Measurements from ENCODE around the gene MYO1G.

Gene MYO1G

DNA sequence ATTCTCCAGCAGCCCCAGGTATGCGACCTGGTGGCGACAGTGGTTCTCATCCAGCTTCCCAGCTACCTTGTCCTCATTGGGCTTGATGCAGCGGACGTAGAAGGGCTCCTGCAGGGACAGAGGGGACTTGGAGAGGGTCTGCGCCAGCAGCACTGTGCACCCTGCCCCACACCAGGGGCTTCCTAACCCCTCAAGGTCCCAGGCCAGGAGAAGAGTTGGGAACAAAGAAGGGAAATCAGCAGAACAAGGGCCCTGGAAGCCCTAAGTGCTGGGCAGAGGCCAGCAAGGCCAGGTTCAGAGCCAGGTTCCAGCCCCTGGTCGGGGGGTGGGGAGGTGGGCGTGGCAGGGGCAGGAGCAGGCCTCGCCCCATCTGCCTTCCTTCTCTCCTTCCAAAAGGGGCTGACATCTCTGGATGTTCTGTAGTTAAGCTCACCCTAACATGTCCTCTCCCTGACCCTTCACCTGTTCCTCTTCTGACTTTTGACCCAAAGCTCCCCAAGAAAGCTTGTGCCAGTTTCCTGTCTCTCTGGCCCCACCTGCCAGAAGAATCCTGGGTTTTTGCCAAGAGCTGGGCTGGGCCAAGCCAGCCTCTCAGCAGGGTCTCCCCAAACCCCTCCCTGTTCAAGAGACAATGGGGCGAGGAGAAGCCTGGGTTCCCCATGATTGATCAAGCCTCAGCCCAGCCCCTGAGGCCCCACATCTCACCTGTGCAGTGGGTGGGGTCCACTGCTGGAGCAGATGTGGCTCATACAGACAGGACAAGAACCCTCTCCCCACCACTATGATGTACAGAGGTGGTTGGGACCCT, 11.9 kb downstream of the MYO1G start:
- no peak for DNase-seq (ENCODE audit: low read depth)

DNA sequence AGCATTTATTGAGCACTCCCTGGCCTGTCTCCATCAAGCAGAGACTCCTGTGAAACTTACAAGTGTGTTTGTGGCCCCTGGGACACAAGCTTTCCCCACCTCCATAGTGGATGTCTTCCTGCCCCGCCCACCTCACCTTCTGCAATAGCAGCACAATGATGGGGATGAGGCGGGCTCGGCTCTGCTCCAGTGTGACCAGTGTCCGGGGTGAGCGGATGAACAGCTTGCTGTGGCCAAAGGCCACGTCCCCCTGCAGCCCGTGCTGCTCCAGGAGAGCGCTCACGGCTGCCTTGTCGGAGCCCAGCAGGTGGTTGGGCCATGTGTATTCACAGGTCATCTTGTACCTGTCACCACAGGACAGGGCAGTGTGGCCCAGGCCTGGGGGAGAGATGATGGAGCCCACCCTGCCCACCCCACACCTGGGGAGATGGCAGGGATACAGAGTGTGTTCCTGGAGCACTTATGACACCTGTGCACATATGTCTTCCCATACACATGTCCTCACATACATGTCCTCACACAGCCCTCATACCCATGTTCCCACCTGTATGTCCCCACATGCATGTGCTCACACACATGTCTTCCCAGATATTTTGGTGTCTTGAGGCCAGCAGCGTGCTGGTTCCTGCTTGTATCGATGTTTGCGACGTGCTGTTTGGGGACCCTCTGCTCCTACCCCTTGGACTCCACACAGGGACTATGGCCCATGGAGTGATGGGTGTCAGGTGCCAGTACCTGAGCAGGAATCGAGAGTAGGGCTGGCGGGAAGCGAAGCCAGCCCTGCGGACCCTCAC, 12.7 kb downstream of the MYO1G start:
- DNase-seq (ENCODE audit: low read depth) = no peak

DNA sequence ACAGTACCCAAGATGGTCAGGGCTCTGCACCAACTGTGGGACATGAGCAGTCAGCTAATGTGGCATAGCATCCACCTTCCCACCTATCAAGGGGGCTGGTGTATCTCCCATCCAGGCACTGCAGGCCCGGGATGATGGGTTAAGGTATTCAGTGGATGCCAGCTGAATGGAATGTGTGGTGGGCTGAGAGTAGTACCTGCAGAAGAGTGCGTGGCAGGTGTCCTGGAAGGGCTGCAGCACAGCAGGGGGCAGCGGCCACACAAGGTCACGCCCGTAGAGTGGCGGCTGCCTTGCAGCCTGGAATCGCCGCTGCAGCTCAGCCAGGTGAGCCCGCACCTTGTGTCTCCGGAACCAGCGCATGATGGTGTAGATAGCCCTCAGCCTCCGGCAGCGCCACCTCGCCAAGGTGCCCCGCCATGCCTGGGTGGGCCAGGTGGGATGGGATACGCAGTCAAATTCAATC, 13.3 kb downstream of the MYO1G start:
- DNase-seq (ENCODE audit: low read depth) = no peak

DNA sequence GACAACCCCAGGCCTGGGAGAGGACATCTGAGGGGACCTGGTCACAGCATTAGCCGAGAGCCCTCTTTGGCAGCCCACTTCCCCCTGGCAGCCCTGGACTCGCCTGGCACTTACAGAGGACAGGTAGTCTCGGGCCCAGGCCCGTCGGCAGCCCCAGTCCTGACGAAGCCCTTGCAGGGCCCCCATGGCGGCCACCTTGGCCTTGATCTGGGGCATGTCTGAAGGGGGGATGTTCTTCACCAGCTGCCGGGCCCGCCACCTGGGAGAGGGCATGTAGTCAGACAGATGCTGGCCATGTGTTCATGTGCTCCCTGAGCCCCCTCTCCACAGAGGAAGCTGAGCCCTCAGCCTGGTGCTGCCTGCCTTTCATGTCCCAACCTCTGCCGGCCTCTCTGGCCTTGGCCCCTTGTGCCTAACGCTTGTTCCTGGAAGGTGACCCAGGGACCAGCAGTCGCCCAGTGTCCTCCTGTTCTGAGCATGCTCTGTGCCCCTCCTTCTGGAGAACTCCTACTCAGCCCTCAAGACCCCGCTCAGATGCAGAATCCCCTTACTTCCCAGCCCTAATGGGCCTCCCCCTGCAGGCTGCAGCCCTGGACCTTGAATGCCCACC, 13.9 kb downstream of the MYO1G start:
- no peak for DNase-seq (ENCODE audit: low read depth)

DNA sequence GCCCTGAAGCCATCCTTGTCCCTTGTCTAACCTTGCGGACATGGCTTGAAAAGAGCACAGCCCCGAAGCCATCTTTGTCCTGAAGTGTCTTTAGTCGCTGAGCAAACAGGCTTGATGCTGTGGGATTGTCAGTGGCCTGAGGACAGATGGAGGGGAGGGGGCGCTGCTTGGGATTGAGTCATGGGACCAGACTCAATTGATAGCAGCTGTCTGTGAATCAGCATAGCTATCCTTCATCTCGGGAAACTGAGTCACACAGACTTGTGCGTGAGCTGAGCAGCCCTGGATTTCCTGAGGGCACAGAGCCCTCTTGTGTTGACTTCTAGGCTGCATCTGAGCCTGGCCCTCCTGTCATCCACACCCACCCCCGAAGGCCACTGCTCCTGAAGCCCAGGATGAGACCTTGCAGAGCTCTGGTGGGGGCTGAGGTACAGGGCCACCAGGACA, 14.4 kb downstream of the MYO1G start:
- DNase-seq (ENCODE audit: low read depth) = no peak

DNA sequence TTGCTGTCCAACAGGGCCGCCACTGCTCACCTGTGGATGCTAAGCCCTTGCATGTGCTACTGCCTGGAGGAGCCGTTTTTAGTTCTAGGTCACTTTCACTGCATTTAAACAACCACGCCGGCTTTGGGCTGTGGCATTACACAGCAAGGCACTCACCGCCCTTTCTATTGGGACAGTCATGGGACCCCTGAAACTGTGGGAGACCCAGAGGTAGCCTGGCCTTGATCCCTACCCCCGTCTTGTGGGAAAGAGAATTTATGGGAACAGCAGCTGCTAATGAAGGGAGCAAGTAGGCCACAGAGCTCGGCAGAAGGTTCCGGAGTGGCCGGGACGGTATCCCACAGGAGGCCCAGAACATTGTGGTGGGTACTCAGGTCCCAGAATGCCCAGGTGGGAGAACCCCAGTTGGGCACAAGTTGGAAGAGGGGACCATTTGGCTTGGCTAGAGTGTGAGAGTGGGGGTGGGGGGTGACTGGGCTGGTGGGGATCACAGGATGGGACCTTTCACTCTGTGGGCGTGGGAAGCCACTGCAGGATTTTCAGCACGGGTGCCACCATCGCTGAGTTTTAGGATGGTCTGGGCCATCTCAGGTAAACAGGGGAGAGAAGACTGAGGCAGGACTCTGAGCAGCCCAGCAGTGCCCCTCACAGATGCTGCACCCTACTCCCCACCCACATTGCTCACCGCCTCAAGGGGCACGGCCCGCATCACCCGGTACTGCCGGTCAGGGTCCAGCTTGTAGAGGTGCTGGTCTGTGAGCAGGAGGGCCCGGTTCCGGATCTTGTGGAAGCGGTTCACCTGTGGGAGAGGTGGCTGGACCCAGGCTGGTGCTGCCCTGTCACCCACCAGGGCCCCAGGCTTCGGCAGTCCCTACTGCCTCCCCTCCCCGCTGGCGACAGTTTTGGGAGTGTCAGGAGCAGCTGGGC, 15.2 kb downstream of the MYO1G start:
- no peak for DNase-seq (ENCODE audit: low read depth)

DNA sequence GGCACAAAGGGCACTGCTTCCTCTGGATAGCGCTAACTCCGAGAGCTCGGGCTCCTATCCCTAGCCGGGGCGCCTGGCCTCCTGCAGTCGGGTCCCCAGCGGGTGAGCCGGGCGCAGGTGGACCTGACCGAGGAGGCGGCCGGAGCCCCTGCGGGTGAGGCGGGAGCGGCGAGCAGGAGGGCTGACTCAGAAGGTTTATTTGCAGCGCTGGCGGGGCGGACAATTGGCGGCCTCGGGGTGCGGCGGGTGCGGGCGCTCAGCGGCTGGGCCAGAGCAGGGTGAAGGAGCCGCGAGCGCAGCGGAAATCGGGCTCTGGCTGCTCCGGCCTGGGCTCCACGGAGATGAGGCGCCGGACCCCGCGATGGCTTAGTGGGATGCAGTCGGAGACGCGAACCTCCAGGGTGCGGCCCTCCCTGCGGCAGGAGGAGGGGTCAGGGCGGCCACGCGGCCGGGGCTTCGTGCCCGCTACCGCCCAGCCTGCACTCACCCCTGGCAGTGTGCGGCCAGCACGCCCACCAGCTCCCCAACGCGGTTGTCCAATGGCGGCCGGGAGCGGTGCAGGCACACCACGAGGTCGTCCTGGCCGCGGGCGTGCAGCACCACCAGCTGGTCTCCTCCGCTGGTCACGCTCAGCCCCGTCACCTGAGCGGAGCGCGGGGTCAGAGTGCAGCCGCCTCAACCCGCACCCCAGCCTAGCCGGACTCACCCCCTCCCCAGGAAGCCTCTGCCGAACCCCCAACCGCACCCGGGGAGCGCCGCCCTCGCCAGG, 16.1 kb downstream of the MYO1G start:
- DNase-seq (ENCODE audit: low read depth) = no peak

DNA sequence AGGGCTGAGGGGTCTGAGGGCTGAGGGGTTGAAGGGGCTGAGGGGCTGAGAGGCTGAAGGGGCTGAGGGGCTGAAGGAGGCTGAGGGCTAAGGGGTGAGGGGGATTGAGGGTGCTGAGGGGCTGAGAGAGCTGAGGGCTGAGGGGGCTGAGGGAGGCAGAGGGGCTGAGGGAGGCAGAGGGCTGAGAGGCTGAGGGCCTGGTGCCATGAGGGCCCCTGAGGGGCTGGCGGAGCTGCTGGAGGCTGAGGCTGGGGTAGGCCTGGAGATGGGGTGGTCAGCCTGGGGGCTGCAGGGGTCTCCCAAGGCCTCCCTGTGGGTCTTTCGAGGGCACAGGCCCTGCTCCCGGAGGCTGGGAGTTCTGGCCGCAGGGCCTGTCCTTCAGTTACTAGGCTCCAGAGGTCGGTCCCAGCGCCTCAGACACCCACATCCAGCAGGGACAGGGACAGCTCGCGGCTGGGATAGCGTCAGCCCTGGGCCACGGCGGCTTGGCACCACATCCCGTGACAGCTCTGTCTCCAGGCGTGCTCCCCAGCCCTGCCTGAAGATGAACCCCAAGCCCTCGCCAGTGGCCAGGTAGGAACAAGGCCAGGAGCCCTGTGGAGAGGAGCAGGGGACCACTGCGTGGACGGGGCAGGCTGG, 16.9 kb downstream of the MYO1G start:
- no peak for DNase-seq (ENCODE audit: low read depth)

DNA sequence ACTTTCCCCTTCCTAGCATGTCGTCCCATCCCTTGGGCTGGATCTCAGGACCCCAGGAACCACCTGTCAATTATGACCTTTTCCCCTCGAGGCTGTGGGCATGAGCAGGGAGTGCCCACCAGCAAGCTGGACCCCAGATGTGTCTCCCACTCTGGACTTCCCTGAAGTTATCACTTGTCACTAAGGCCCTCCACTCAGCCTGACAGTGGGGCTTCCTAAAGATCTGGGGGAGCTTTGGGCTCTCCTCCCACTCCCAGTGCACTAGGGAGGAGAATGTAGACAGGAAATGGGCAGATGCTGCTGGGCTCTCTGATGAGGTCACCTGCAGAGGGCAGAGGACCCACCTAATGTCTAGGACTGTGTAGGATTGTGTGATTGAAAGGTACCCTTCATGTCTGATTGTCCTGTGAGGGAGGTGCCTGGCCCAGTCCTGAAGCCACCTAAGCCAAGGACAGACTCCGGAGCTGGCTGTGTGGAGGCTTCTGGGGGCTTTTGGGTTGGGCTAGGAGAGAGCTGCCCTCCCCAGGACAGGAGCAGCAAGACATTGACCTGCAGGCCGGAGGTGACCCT, 18.7 kb downstream of the MYO1G start:
- no peak for DNase-seq (ENCODE audit: low read depth)

DNA sequence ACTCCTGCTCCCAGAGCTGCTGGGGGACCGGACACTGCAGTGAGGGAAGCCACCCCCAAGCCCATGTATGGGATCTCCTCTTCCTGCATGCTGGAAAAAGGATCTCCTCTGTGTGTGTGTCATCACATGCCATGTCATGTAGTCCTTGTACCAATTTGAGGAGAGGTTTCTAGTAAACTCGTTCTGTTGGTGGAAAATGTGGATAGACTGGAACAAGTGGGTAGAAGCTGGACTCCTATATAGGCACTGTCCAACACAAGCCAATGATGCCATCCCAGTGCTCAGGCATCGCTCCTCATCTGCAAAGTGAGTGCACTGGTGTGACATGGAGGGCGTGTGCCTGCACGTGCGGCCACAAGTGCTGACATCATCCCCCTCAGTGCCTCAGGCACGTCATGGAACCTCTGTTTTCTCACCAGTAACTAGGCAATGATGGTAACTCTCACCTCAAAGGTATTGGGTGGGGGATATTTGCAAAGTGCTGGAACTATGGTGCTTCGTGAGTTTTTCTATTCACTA, 19.3 kb downstream of the MYO1G start:
- no peak for DNase-seq (ENCODE audit: low read depth)

DNA sequence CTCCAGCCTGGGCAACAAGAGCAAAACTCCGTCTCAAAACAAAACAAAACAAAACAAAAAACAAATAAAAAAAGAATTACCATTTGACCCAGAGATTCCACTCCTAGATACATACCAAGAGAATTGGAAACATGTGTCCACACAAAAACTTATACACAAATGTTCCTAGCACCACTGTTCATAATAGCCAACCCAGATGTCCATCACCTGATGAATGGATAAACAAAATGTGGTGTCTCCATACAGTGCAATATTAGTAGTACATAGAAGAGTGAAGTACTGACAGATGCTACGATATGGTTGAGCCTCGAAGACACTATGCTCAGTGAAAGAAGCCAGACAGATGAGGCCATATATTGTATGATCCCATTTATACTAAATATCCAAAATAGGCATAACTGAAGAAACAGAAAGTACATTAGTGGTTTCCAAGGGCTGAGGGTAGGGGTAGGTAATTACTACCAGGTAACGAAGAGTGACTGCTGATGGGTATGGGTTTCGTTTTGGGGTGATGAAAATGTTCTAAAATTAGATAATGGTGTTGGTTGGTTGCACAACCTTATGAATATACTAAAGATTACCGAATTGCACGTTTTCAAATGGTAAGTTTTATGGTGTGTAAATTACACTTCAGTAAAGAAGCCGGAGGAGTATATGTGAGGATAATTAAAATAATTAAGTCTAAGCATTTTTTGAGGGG, 20.0 kb downstream of the MYO1G start:
- DNase-seq (ENCODE audit: low read depth) = no peak

DNA sequence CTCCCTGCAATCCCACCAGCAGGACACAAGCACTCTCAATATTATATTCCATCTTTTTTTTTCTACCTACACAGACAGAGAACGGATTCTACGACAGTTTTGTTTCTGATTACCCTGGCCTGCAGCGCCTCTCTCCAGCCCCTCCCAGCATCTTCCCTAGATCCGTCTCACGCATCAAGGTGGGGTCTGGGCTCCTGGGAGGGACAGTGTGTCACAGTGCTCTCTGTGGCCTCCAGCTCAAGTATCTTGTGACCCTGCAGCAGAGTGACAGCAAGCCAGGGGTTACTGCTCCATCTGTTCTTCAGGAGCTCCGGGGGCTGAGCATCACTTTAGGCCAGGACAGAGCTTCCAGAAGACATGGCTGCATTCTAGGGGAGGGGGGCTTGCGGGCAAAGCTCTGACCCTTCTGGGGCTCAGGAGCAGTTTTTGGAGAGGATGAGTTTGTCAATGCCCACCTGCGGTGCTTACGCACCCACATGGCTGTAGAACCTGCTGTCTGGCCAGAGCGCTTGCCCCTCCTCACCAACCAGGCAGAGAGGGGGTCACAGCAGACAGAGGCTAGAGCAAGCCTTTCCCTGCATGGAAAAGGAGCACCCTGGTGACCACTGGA, 22.6 kb downstream of the MYO1G start:
- no peak for DNase-seq (ENCODE audit: low read depth)

DNA sequence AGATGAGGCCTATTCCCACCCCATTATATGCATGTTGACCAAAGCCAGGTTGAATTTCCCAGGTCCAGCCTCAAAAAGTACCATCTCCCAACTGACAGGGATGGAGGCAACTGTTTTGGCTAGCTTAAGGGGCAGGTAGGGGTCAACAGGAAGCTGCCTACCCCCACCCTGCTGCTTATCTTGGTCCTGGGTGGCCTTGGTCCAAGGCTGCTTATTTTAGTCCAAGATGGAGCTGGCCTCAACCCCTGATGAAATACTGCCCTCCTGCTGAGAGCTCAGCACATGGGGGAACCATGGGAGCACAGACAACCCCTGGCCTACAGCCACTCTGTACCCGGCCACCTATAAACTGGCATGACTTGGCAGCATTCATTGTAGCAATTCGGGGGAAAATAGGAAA, 23.1 kb downstream of the MYO1G start:
- DNase-seq (ENCODE audit: low read depth) = no peak

DNA sequence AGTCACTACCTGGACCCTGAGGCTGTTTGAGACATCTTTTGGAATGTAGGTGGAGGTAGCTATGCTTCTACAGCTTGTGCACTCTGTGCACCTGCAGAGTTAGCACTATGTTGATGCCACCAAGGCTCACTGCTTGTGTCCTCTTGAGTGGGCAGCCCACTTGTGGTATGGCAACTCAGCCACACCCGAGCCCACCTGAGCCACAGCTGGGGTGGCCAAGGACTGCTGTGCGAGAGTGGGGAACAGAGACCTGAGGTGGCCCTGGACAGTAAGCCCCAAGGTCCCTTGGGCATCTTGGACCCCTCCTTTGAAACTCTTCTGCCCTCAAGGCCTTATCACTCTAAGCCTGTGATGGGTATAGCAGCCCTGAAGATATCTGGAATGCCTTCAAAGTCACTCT, 25.7 kb downstream of the MYO1G start:
- DNase-seq (ENCODE audit: low read depth) = no peak

DNA sequence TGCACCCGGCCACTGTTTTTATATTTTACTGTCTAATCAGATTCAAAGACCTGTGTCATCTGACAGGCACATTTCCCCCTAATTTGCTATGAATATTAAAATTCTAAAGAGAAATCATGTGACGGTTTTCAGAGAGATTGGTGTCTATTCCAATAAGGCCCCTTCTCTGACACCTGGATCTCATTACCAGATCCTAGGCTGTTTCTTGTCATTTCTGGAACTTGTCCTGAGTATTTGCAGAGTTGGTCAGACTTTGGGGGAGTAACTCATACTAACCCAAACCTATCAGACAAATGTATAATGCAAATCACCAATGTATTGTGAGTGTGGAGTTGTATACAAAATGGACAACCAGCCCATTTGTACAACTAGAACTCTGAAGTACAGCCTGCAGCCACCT, 29.5 kb downstream of the MYO1G start:
- DNase-seq (ENCODE audit: low read depth) = no peak

DNA sequence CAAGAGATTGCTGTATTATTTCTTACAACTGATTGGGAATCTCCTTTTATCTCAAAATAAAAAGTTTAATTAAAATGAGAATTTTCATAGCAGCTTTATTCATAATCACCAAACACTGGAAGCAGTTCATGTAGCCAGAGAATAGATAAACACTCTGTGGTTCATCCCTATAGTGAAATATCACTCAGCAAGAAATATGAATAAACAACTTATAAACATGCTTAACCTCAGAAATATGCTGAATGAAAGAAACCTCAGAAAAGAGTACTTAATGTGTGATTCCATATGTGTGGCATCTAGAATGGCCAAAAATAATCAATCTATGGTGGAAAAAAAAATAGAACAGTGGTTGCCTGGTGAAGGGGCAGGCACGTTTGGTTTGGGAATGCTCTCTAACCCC, 33.3 kb downstream of the MYO1G start:
- DNase-seq (ENCODE audit: low read depth) = no peak

DNA sequence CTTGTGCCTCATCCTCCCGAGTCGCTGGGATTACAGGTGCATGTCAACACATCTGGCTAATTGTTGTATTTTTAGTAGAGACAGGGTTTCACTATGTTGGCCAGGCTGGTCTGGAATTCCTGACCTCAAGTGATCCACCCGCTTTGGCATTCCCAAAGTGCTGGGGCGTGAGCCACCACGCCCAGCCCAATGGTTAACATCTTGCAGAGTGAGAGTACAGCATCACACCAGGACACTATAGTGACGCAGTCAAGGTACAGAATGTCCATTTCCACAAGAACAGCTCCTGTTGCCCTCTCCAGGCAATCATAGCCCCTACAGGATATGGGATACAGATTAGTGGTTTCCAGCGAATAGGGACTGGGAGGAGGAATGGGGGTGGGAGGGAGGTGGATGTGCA, 34.0 kb downstream of the MYO1G start:
- DNase-seq (ENCODE audit: low read depth) = no peak

DNA sequence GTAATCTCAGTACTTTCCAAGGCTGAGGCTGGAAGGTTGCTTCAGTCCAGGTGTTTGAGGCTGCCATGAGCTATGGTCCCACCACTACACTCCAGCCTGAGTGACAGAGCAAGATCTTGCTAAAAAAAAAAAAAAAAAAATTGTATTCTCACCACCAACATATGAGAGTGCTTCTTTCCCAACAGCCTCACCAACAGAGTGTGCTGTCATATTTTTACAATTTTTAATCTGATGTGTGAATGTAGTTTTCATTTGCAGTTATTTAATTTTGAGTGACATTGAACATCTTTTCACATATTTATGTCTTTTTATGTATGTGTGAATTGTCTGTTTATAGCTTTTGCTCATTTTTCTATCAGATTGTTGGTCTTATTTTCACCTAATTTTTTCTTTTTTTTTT, 35.2 kb downstream of the MYO1G start:
- no peak for DNase-seq (ENCODE audit: low read depth)

DNA sequence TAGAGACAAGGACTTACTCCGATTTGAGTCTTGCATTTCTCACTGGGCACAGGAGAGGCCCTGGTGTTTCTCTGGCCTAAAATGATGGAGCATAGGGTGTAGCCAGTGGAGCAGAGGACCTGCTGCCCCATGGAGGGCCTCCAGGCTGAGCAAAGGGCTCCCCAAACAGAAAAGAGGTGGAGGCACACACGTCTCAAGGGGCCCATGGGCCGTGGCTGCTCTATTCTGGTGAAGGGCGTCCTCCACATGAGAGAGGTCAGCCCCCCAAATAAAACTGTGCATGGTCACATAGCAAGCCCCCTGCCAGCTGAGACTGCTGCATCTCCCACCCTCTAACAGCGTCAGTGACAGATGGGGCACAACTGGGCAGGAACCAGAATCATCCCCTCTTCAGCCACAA, 41.4 kb downstream of the MYO1G start:
- DNase-seq (ENCODE audit: low read depth) = no peak

Data from activated gamma-delta T cell treated with anti-CD3 and anti-CD28 coated beads, Interleukin-2, amount 50 U/mL, for 16 hours (primary cell).